HFFc6 (cell line): ENCODE results near the gene GDPD4. TPM values are rescaled to one million over a fixed set of nuclear protein-coding genes. Genes with fewer than 3 reads are reported as not detected.
A peak's percentile ranks its signal among the peaks of the same experiment; 100 is the strongest.

Source experiments
- DNase-seq: peaks from one replicate; pipeline ENCODE4 v3.0.0-alpha.2; 2018
- H3K27ac Mint-ChIP-seq: 2 replicates; pipeline ENCODE4 v1.8.0; 2020; ENCODE audit warnings: mild to moderate bottlenecking, mixed read lengths
- H3K27me3 Mint-ChIP-seq: 2 replicates; pipeline ENCODE4 v1.8.0; 2021; ENCODE audit warnings: mild to moderate bottlenecking, moderate library complexity, mixed read lengths; ENCODE audit not compliant: insufficient read depth
- H3K36me3 Mint-ChIP-seq: 2 replicates; pipeline ENCODE4 v1.8.0; 2021; ENCODE audit warnings: low read depth, mixed read lengths
- H3K4me1 Mint-ChIP-seq: 2 replicates; pipeline ENCODE4 v1.8.0; 2020; ENCODE audit warnings: low read depth, mixed read lengths
- H3K4me3 Mint-ChIP-seq: 2 replicates; pipeline ENCODE4 v1.8.0; 2020; ENCODE audit warnings: mild to moderate bottlenecking, moderate library complexity, mixed read lengths
- H3K9me3 Mint-ChIP-seq: 2 replicates; pipeline ENCODE4 v1.8.0; 2020; ENCODE audit warnings: mild to moderate bottlenecking, mixed read lengths
- CTCF ChIP-seq: fragments of 200-600 bp; sonication (generic); IDR thresholded peaks from 2 replicates; pipeline ENCODE4 v1.5.0; 2021; ENCODE audit warnings: antibody characterized with exemption, mild to moderate bottlenecking
- total RNA-seq, 6 experiments: library from RNA; stranded (reverse); fragmentation: NEBNext Ultra II Directional; extraction: Animal tissue kit (Norgen Biotek cat#: 25700); gene quantifications; 2 replicates in 1 of 6; 3 replicates in 5 of 6; pipeline ENCODE4 v1.2.3, GENCODE V29; 2021

The GDPD4 gene
- total RNA-seq, 6 experiments from 2014 or later, result not detected

- peaks cover 35% of the 10 kb centered on the region for H3K4me1 Mint-ChIP-seq
- peaks cover 4% of the 10 kb centered on the region; the same call in 1 of the 2 replicates for H3K27me3 Mint-ChIP-seq
- no peak for TF ChIP-seq CTCF
- H3K4me3 Mint-ChIP-seq, result peak overlapping the region; percentile 58
- DNase-seq, result no peak
- H3K9me3 Mint-ChIP-seq, result no peaks in the 10 kb centered on the region
- no peaks in the 10 kb centered on the region for H3K36me3 Mint-ChIP-seq
- H3K27ac Mint-ChIP-seq, result peak overlapping the region; percentile 74
These were observed 14.3 kb downstream of the GDPD4 start for GRCh38 chr11:77287136-77287535.

GRCh38 chr11:77284476-77285468 is 16.7 kb downstream of the GDPD4 start:
- Mint-ChIP-seq H3K4me3 (no peak overlapping the region), H3K4me1 (peaks cover 36% of the 10 kb centered on the region), H3K9me3 (peaks cover 6% of the 10 kb centered on the region; the same call in 1 of the 2 replicates), H3K27ac (no peak overlapping the region), H3K36me3 (peaks cover 6% of the 10 kb centered on the region; the same call in 1 of the 2 replicates), H3K27me3 (peaks cover 4% of the 10 kb centered on the region; the same call in 1 of the 2 replicates)
- no peak for TF ChIP-seq CTCF
- DNase-seq, result no peak

GRCh38 chr11:77283101-77283500 is 18.4 kb downstream of the GDPD4 start:
- peaks cover 6% of the 10 kb centered on the region; the same call in 1 of the 2 replicates for H3K36me3 Mint-ChIP-seq
- peaks cover 46% of the 10 kb centered on the region for H3K4me1 Mint-ChIP-seq
- peaks cover 6% of the 10 kb centered on the region; the same call in 1 of the 2 replicates for H3K9me3 Mint-ChIP-seq
- H3K27ac Mint-ChIP-seq, result no peak overlapping the region
- no peak overlapping the region for H3K4me3 Mint-ChIP-seq
- peaks cover 2% of the 10 kb centered on the region; the same call in 1 of the 2 replicates for H3K27me3 Mint-ChIP-seq
- no peak for DNase-seq
- no peak for TF ChIP-seq CTCF

GRCh38 chr11:77278595-77279506 is 22.6 kb downstream of the GDPD4 start:
- no peak overlapping the region for H3K27ac Mint-ChIP-seq
- no peak overlapping the region for H3K4me3 Mint-ChIP-seq
- peak; percentile 46 for DNase-seq
- no peak for TF ChIP-seq CTCF
- H3K27me3 Mint-ChIP-seq, result no peaks in the 10 kb centered on the region
- H3K9me3 Mint-ChIP-seq, result peaks cover 6% of the 10 kb centered on the region; the same call in 1 of the 2 replicates
- peaks cover 24% of the 10 kb centered on the region for H3K4me1 Mint-ChIP-seq
- peaks cover 6% of the 10 kb centered on the region; the same call in 1 of the 2 replicates for H3K36me3 Mint-ChIP-seq

GRCh38 chr11:77276271-77276670 is 25.2 kb downstream of the GDPD4 start:
- peaks cover 19% of the 10 kb centered on the region for H3K4me1 Mint-ChIP-seq
- H3K4me3 Mint-ChIP-seq, result no peak overlapping the region
- DNase-seq, result no peak
- H3K9me3 Mint-ChIP-seq, result peaks cover 6% of the 10 kb centered on the region; the same call in 1 of the 2 replicates
- no peak overlapping the region for H3K27ac Mint-ChIP-seq
- peaks cover 6% of the 10 kb centered on the region; the same call in 1 of the 2 replicates for H3K36me3 Mint-ChIP-seq
- no peak for TF ChIP-seq CTCF
- no peaks in the 10 kb centered on the region for H3K27me3 Mint-ChIP-seq
